Testis (tissue), 2 donors: ENCODE data around the gene LRP8.

Experiments used
- CTCF ChIP-seq, 3 experiments: fragments of 450-650 bp in 2 of 3; fragments of 200-600 bp in 1 of 3; sonication (generic) in 1 of 3; IDR thresholded peaks; one replicate each; pipeline ENCODE4 v1.5.1; 2016 to 2019; ENCODE audit warnings: antibody characterized with exemption in 3 of 3, mild to moderate bottlenecking in 2 of 3, moderate library complexity in 1 of 3
- POLR2A ChIP-seq: fragments of 450-650 bp; IDR thresholded peaks from one replicate; pipeline ENCODE4 v1.6.1; 2017; ENCODE audit warnings: antibody characterized with exemption, mild to moderate bottlenecking, moderate library complexity

- TF ChIP-seq CTCF (IDR thresholded peaks at IDR 0.05) = no peak
- no peak for TF ChIP-seq POLR2A
Measured at GRCh38 chr1:53196017-53196484, 131.8 kb downstream of the LRP8 start.
